HG03439 (cell line): ENCODE measurements around the gene GGT6.
"Not testable (repeated sequence)": the region's sequence is repeated elsewhere in the genome, so short reads cannot be mapped to it uniquely, and the experiment has no call there.

Experiments
- ATAC-seq: cut with Tn5 transposase; IDR thresholded peaks from one replicate; pipeline ENCODE4 v1.9.1; 2021; ENCODE audit warnings: mild to moderate bottlenecking, moderate library complexity; ENCODE audit not compliant: unreplicated experiment

Gene GGT6, protein sequence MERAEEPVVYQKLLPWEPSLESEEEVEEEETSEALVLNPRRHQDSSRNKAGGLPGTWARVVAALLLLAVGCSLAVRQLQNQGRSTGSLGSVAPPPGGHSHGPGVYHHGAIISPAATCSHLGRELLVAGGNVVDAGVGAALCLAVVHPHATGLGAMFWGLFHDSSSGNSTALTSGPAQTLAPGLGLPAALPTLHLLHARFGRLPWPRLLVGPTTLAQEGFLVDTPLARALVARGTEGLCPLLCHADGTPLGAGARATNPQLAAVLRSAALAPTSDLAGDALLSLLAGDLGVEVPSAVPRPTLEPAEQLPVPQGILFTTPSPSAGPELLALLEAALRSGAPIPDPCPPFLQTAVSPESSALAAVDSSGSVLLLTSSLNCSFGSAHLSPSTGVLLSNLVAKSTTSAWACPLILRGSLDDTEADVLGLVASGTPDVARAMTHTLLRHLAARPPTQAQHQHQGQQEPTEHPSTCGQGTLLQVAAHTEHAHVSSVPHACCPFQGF

DNA sequence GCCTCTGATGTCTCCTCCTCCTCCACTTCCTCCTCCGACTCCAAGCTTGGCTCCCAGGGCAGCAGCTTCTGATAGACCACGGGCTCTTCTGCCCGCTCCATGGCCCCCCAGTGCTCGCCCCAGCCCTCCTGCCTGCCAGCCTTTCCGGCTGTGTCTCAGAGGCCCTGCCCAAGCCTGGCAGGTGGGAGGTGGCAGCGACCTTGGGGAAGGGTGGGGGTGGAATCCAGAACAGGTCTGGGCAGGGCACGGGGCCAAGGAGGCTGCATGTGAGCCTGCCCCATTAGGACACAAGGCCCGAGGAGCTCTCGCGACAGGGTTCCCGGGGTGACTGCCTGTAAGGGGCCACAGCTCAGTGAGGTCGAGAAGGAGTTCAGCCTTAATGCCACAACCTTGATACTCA, at the start of gene GGT6:
TSS of gene GGT6 (minus strand) at position 157 of the 400 bp plus-strand sequence. CDS start at position 101, 56 bp downstream.
- ATAC-seq: no peak

GRCh38 chr17:4610162-4610561, 49.8 kb upstream of the GGT6 start:
- no peak for ATAC-seq

DNA sequence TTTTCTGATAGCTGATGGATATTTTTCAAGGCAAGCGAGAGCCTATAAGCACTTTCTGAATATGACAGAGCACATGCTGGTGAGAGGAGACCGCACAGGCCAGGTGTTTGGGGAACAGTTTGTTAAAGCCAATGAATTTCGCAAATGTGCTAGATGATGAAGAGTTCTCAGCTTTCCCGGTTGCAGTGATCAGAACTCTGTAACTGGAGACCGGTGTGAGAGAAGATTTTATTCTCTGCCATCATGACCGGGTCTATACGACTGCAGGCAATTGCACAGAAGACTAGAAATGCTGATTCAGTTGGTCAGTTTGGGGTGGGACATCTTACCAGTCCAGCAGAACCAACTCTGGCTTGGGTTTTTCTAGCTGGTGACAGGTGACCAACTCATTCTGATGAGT, 49.4 kb upstream of the GGT6 start:
- no peak for ATAC-seq

GRCh38 chr17:4607773-4608187, 47.4 kb upstream of the GGT6 start:
- no peak for ATAC-seq

- ATAC-seq: no peak
Measured at GRCh38 chr17:4607261-4607741, 46.9 kb upstream of the GGT6 start.

GRCh38 chr17:4605826-4606225, 45.4 kb upstream of the GGT6 start:
- ATAC-seq: no peak

- not testable (repeated sequence) for ATAC-seq
Measured at GRCh38 chr17:4604736-4605135, 44.4 kb upstream of the GGT6 start.

- ATAC-seq: no peak
Measured at GRCh38 chr17:4604111-4604644, 43.8 kb upstream of the GGT6 start.

DNA sequence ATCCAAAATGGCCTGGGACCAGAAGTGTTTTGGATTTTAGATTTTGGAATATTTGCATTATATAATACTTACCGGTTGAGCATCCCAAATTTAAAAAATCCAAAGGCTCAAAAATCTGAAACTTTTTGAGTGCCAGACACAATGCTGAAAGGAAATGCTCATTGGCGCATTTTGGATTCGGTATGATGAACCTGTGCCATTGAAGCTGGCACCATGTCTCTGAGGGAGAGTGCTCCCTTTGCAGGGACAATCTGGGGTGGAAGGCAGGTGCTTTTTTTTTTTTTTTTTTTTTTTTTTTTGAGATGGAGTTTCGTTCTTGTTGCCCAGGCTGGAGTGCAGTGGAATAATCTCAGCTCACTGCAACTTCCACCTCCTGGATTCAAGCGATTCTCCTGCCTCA, 41.7 kb upstream of the GGT6 start:
- no peak for ATAC-seq

GRCh38 chr17:4601326-4601725, 40.9 kb upstream of the GGT6 start:
- ATAC-seq: no peak

DNA sequence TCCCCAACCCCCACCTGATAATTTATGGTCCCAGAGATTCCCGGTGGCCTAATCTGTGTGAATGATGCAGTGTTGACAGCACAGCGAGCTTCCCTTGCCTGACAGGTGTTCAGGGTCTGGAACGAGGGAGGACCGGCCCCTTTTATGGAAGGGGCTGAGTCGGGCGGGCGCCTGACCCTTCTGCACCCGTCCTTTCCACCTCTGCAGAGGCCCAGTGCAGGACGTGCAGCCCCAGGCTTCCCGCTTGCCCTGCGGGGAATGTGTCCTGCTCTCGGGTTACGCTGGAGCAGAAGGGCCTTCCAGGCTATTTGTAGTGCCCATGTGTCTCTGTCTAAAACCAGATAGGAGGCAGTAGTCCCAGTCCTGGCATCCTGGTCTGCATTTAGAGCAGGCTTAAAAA, 40.2 kb upstream of the GGT6 start:
- ATAC-seq: no peak

DNA sequence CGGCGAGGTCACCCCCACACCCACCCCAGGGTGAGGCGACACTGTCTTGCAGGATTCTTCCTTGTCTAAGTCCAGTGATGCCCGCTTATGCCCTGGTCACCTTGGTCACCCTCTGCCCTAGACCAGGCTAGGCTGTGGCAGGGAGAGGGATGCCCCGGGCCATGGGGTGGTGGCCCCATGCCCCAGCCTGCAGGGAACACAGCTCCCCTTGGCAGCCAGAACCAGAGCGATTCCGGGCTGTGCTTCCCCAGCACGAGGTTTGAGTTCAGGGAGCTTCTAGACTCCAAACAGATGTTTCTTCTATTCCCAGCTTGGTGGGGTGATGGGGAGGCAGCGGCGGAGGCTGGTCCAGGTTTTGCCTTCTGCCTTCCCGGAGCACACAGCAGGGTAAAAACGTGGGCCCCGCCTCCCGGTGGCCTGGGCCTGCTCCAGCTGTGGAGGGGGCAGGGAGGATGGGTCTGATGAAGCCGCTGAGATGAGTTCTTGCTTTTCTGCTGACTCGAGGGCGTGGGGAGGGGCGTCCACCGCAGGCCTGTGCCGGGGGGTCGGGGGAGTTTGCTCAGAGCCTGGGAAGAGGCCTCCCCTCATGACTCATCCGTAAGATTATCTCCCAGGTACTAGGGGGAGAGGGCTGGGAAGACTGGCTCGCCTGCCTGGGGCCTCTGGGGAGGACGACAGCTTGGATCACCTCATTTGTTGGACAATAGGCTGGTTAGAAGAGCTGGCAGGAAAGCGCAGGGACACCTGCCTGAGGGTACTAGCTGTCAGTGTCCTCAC, 39.3 kb upstream of the GGT6 start:
- ATAC-seq: no peak

- no peak for ATAC-seq
Measured at GRCh38 chr17:4598776-4599504, 38.6 kb upstream of the GGT6 start.

DNA sequence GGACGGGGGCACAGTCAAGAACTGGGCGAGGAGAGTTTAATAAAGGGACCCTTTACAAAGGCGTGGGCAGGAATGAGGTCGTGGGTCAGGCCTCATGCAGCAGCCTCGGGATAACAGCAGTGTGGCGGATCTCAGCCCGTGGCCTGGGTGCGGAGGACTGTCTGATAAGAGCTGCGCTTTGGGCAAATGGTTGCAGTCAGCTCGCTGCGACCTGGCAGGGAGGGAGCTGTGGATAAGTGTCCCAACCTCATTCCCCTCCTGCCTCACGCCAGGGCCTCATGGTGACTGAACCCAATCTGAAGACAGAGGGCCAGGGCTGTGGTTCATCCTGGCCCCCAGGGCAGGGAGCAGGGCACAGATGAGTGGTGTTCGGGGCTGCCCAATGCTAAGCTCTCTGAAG, 37.6 kb upstream of the GGT6 start:
- no peak for ATAC-seq

GRCh38 chr17:4596636-4597380, 36.4 kb upstream of the GGT6 start:
- ATAC-seq: no peak

- ATAC-seq: not testable (repeated sequence)
Measured at GRCh38 chr17:4595685-4596342, 35.4 kb upstream of the GGT6 start.

DNA sequence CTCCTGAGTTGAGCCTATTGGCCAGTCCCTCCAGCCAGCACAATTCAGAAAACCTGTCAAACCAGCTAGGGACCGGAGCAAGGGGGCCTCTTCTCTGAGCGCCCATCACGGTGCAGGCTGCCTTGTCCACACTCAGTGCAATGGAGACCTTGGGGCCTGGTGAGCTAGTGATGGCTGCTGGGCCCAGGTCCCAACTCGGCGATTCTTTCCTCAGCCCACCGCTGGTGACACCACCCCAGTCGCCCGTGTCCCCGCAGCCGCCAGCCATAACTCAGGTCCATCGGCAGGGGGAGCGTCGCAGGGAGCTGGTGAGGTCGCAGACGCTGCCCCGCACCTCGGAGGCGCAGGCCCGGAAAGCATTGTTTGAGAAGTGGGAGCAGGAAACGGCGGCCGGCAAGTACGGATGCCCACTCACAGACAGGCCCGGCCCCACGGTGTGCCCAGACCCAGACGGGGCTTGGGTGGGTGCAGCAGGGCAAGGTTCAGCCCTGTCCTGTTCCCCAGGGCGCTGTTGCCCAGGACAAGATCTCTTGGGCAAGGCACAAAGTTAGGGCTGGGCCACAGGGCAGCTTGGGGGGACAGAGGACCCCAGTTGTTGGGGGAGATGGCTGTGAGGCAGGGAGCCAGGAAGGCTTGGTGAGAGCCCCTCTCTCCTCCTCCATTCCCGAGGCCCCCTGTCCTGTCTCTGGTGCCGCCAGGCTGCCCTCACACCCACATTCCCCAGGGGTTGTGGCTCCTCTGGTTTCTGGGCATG, 34.7 kb upstream of the GGT6 start:
- ATAC-seq: no peak

DNA sequence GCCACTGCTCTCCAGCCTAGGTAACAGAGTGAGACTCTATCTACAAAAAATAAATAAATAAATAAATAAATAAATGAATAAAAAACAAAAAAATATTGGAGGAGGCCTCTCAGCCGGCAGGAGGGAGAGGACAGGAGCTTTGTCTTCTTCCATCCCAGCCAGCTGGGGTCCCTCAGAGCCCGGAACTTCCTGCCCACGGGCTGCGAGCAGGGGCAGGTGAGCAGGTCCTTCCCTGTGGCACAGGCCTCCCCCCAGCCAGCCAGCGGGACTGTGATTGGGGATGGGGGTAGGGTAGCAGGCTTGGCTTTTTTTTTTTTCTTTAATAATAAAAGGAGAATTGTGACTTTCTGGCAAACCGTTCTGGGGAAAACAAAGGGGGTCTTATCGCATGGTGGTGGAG, 34.0 kb upstream of the GGT6 start:
- ATAC-seq: no peak

DNA sequence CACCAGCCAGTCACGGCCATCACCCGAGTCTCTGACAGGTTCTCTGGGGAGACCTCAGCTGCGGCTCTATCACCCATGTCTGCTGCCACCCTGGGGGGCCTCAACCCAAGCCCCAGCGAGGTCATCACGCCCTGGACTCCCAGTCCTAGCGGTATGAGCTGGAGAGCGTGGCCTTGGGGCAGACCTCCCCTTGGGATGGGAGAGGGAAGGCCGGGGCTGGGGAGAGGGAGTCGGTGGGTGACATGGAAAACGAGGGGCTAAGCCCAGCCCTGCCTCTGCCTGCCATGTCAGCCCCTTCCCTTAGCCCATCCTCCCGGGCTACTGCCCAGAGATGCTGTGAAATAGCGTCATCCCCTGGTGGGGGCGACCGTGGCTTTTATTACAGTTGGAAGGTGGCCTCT, 32.6 kb upstream of the GGT6 start:
- no peak for ATAC-seq
